Measurements from ENCODE around the gene TAF4B.
"Not testable (repeated sequence)": the region's sequence is repeated elsewhere in the genome, so short reads cannot be mapped to it uniquely, and the experiment has no call there.

Gene TAF4B

GRCh38 chr18:26225022-26225693, 1.1 kb upstream of the TAF4B start:
- DNase-seq (ENCODE audit: insufficient read length, low spot score) (no peak), FAIRE-seq (no peak)
- TF ChIP-seq POLR2A (IDR thresholded peaks at IDR 0.05; ENCODE audit: low read depth, low read length): no peak

- DNase-seq (ENCODE audit: insufficient read length, low spot score) (no peak), FAIRE-seq (no peak)
- no peak for TF ChIP-seq POLR2A (IDR thresholded peaks at IDR 0.05; ENCODE audit: low read depth, low read length)
Observed at GRCh38 chr18:26225915-26226228, 373 bp upstream of the TAF4B start.

- TF ChIP-seq POLR2A (IDR thresholded peaks at IDR 0.05; ENCODE audit: low read depth, low read length): no peak
- FAIRE-seq: no peak
- no peak for DNase-seq (ENCODE audit: insufficient read length, low spot score)
Observed at GRCh38 chr18:26227051-26227670, 916 bp downstream of the TAF4B start.

GRCh38 chr18:26228562-26229260, 2.5 kb downstream of the TAF4B start:
- DNase-seq (ENCODE audit: insufficient read length, low spot score): no peak

GRCh38 chr18:26230497-26230896, 4.3 kb downstream of the TAF4B start:
- no peak for FAIRE-seq
- no peak for DNase-seq (ENCODE audit: insufficient read length, low spot score)
- TF ChIP-seq POLR2A (IDR thresholded peaks at IDR 0.05; ENCODE audit: low read depth, low read length): no peak

More at GRCh38 chr18:26228562-26229260, 2.5 kb downstream of the TAF4B start:
- FAIRE-seq: no peak
- no peak for TF ChIP-seq POLR2A (IDR thresholded peaks at IDR 0.05; ENCODE audit: low read depth, low read length)

- no peak for TF ChIP-seq POLR2A (IDR thresholded peaks at IDR 0.05; ENCODE audit: low read depth, low read length)
- FAIRE-seq: no peak
- no peak for DNase-seq (ENCODE audit: insufficient read length, low spot score)
Observed at GRCh38 chr18:26233208-26233607, 7.0 kb downstream of the TAF4B start.

- not testable (repeated sequence) for DNase-seq (ENCODE audit: insufficient read length, low spot score); FAIRE-seq
Observed at GRCh38 chr18:26237363-26237762, 11.1 kb downstream of the TAF4B start.

- not testable (repeated sequence) for FAIRE-seq; DNase-seq (ENCODE audit: insufficient read length, low spot score)
Observed at GRCh38 chr18:26238718-26239117, 12.5 kb downstream of the TAF4B start.

GRCh38 chr18:26242392-26242791, 16.1 kb downstream of the TAF4B start:
- FAIRE-seq; DNase-seq (ENCODE audit: insufficient read length, low spot score): not testable (repeated sequence)

- FAIRE-seq; DNase-seq (ENCODE audit: insufficient read length, low spot score): not testable (repeated sequence)
Observed at GRCh38 chr18:26245434-26245833, 19.2 kb downstream of the TAF4B start.

GRCh38 chr18:26252411-26252810, 26.2 kb downstream of the TAF4B start:
- FAIRE-seq (no peak), DNase-seq (ENCODE audit: insufficient read length, low spot score) (no peak)
- no peak for TF ChIP-seq POLR2A (IDR thresholded peaks at IDR 0.05; ENCODE audit: low read depth, low read length)

GRCh38 chr18:26254808-26255207, 28.6 kb downstream of the TAF4B start:
- not testable (repeated sequence) for FAIRE-seq; DNase-seq (ENCODE audit: insufficient read length, low spot score)

- no peak for TF ChIP-seq POLR2A (IDR thresholded peaks at IDR 0.05; ENCODE audit: low read depth, low read length)
- FAIRE-seq (no peak), DNase-seq (ENCODE audit: insufficient read length, low spot score) (no peak)
Observed at GRCh38 chr18:26255695-26256622, 29.7 kb downstream of the TAF4B start.

- no peak for TF ChIP-seq POLR2A (IDR thresholded peaks at IDR 0.05; ENCODE audit: low read depth, low read length)
- DNase-seq (ENCODE audit: insufficient read length, low spot score) (no peak), FAIRE-seq (no peak)
Observed at GRCh38 chr18:26258711-26259110, 32.5 kb downstream of the TAF4B start.

GRCh38 chr18:26259416-26259815, 33.2 kb downstream of the TAF4B start:
- not testable (repeated sequence) for FAIRE-seq; DNase-seq (ENCODE audit: insufficient read length, low spot score)
